GM21576 (cell line): ENCODE data around the gene CHDH.

Source experiments
- ATAC-seq: cut with Tn5 transposase; IDR thresholded peaks from one replicate; pipeline ENCODE4 v1.9.1; 2021; ENCODE audit warnings: mild to moderate bottlenecking, moderate library complexity; ENCODE audit not compliant: unreplicated experiment

CHDH gene

DNA sequence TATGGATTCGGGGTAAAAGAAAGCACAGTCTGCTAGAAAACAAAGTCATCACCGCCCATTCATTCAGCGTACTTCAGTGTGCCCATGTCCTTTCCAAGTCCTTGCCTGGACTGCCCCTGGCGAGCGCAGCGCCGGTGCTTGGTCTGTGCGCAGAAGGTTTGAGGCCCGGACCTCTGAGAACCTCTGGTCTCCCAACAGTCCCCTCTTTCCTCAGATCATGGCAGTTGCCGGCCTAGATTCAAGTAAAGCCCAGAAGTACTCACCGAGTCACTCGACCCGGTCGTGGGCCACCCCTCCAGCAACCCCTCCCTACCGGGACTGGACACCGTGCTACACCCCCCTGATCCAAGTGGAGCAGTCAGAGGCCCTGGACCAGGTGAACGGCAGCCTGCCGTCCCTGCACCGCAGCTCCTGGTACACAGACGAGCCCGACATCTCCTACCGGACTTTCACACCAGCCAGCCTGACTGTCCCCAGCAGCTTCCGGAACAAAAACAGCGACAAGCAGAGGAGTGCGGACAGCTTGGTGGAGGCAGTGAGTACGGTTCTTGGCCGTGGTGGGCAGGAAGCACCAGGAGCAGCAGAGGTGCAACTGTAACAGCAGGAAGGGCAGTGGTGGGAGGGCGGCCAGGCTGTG is 36.3 kb downstream of the CHDH start:
- ATAC-seq, result no peak

DNA sequence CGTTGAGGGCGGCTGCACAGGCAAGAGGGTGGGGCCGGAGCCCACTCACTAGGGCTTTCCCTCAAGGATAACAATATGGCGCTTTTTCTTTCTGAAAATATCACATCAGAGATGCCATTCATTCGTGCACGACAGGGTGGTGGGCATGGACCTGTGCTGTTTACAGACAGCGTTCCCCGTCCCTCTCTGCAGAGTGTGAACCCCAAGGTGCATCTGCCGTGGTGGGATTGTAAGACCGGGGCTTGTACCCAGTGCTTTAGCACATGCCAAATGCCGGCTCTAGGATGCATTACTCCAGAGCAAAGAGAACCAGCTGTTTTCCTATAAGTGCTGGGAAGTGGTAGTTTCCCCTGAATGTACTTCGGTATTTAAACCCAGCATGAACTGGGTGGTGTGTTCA is 37.0 kb downstream of the CHDH start:
- no peak for ATAC-seq

DNA sequence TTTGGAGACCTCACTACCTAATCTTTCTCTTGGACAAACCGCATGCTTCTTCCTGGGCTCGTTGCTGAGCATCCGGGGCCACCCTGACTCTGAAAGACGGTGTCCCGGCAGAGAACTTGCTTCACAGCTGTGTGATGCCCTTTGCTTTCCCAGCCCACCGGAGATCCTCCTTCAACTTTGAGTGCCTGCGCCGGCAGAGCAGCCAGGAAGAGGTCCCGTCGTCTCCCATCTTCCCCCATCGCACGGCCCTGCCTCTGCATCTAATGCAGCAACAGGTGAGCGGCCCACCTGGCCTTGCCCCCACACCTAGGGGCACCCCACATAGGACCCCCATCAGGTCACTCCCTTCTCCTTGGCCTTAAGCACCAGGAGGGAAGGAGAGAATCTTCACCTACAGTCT is 37.7 kb downstream of the CHDH start:
- no peak for ATAC-seq

DNA sequence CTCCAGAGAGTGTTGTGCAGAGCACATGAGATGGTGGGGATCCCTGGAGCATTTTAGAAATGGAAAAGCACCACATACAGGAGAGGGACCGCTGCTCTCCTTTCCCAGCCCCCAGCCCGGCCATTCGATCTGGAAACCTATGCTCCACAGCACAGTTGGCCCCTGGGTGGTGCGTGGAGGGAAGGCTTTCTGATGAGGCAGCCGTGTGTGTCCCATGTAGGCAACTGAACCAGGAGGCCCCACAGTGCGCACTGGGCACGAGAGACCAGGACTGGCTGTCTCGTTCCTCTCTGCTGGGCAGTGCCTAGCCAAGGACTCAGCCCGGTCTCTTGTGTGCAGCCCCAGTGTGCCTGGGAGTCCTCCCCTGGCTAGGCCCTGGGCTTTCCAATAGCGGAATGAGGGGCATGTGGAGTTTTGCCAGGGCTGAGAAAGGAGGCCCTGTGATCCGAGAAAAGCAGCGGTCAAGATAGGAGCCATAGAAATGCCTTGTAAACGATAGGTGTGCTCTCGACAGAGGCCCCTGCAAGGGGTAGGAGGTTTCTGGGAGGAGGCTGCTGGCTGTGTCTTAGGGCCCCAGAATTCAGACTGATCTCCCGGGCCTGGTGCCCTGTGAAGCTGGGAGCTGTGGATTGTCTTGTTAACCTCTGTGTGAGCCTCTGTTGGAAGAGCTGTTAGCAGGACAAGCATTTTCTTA is 39.0 kb downstream of the CHDH start:
- ATAC-seq, result no peak

DNA sequence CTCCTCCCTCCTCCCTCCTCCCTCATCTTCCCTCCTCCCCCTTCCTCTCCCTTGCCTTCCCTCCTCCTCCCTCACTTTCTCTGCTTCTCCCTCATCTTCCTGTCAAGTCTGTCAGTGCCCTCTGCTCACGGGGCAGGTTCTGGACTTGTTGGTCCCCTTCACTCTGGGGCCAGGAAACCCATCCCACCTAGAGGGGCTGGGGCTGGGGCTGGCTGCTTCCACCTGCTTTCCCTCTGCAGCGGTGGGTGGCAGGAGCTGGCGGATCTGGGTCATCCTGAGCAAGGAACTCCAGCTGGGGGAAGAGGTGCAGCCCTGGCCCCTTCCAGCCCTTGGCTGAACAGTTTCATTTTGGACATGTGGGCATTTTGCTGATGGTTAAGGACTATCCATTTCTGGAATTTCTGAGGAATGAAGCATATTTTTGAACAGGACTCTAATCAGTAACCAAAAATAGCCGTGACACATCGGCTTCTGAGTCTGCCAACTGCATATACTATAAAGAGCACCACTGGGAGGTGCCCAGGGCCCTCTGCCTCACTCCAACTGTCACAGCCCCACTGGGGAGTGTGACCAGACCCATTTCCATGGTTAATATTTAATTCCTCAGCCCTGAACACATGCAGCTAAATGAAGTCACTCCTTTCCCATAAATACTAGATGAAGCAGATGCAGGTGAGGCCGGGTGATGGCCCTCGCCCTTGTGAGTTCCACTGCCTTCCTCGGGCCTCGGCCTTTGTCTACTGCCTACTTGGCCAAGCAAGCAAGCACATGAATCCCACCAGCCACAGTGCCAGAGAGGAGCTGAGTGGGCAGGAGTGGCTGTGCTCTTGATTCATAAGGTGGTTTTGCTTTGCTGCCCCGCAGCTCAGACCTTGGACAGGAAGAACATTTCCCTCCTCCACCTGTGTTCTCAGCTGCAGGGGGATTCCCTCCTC is 39.8 kb downstream of the CHDH start:
- ATAC-seq, result no peak

DNA sequence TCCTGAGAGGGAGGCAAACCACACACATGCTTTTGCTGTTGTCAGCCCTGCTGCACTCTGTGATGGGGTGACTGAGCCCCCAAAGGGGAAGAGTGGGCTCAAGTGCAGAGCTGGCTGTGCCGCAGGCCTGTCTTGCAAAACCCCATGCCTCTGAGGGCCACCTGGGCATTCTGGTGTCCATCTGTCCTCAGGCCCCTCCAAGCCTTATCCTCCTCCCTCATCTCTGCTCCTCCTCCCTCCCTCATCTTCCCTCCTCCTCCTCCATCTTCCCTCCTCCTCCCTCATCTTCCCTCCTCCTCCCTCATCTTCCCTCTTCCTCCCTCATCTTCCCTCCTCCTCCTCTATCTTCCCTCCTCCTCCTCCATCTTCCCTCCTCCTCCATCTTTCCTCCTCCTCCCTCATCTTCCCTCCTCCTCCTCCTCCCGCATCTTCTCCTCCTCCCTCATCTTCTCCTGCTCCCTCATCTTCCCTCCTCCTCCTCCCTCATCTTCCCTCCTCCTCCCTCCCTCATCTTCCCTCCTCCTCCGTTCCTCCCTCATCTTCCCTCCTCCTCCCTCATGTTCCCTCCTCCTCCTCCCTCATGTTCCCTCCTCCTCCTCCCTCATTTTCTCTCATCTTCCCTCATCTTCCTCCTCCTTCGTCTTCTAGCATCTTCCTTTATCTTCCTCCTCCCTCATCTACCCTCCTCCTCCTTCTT is 40.6 kb downstream of the CHDH start:
- no peak for ATAC-seq

DNA sequence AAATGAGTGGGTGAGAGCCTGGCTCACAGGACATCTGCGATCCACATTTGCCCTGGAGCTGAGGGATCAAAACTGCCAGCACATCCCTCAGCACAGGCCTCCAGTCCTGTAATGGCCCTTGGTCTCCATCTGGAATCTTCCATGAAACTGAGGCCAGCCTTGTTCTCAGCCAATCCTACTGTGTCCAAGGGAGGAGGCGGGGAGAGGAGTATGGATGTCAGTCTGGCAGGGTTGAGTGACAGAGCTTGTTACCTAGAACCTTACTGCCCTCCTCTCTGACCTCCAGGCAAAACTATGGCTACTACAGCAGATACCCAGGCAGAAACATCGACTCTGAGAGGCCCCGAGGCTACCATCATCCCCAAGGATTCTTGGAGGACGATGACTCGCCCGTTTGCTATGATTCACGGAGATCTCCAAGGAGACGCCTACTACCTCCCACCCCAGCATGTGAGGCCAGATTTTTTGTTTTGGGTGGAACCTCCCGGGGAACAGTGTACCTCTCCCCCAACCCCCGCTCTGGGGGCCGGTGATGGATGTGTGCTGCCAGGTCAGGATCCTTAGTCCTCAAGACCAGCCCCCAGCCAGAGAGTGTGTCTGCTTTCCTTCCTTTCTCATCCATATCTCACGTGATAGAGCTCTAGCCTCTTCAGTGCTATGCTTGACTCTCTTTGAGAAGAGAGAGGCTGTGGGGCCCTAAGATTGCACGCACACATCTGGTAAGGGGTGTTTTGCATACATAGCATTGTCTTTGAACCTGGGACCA is 41.3 kb downstream of the CHDH start:
- ATAC-seq, result peak; percentile 65

DNA sequence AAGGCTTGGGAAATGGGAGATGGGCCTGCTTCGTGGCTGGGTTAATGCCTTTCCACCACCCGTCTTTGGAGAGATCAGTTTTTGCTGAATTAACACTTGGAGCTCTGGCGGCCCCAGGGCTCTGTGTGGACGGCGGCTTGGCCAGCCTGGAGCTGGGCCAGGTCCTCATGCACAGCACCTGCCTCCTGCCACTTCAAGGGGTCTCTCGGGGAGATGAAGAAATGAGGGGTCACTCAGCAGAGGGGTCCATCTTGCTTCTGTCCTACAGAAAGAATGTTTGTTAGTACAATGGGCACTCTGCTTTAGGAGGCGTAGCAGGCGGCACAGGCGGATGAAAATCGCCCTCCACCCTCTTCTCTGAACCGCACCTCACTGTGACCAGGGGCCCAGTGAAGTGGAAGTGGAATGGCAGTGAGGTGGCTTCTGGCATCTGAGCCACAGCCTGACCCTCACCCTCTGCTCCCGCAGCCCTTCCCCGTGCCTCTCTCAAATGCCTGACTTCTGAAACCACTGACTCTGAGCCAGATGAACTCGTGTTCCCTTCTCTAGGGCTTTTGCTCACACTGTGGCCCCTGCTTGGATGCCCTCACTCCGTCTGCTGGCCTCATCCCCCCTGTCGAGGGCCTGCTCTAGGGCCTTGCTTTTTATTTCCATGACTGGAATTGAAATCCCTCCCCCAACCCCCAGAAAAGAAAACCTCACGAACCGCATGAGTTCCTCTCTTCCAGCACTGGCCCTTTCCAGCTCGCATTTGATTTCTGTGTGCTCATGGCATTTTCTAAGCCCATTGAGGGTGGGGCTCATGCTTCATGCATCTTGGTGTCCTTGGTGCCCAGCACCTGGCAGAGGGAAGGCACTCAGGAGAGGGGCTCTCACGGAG is 42.2 kb downstream of the CHDH start:
- ATAC-seq, result no peak

DNA sequence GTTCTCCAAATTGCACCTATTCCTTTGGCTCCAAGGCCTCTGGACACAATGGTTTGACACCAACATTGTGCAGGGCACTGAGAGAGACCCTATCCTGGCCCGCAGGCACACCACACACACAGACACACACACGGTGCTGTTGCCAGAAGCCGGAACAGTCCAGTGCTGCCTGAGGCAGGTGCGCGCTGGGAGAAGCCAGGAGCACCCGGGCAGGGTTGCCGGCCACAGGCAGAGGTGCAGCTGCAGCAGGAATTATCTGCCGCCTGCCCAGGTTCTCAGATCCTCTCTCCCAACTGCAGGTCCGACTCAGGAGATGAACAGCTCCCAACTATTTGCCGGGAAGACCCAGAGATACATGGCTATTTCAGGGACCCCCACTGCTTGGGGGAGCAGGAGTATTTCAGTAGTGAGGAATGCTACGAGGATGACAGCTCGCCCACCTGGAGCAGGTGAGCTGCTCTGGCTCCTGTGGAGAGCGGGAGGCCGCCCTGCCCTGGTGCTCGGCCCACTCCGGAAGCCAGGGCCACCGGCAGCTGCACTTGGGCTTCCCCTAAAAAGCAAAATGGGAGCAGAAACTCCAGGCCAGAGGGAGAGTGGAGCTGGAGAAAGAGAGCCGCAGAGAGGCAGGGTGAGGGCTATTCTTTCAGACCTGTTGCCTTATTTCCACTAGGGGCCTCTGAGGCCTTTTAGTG is 42.9 kb downstream of the CHDH start:
- no peak for ATAC-seq

DNA sequence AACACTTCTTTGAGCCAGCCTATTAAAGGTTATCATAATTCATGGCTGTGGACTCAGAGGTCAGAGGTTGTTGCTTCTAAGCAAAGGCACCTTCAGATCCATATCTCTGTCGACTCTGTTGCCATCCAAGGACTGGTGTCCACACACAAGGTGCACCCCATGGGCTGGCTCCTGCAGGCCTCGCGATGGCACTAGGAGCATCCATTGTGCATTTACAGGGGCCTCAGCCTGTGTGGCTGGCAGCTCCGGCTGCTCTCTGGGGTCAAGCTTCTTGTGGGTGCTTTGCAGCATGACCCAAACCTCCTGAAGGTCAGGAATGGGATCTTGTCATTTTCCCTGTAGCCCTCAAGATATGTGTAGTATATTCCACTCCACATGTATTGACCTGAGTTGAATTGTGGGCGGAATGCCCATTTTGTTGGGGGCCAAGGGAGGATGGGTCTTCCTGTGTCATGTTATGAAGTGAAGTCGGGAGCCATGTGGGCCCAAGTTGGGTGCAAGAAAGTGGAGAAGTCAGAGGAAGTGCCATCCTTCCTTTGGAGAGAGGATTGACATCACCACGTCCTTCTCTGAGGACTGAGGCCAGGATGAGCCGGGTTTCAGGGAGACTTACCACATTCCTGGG is 43.9 kb downstream of the CHDH start:
- no peak for ATAC-seq

DNA sequence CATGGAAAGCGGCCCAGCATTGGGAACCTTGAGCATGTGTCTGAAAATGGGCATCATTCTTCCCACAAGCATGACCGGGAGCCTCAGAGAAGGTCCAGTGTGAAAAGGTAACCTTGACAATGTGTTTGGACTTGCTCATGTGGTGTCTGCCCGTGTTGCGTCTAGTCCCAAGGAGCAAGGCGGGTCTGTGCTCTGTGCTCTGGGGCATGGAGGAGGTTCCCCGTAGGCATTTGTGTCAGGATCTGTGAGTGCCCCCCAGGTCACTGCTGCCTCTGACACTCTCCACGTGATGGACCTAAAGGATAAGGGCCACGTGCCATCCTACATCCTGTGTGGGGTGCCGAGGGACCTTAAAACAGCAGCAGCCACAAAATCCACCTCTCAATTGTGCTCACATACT is 44.9 kb downstream of the CHDH start:
- ATAC-seq, result no peak

DNA sequence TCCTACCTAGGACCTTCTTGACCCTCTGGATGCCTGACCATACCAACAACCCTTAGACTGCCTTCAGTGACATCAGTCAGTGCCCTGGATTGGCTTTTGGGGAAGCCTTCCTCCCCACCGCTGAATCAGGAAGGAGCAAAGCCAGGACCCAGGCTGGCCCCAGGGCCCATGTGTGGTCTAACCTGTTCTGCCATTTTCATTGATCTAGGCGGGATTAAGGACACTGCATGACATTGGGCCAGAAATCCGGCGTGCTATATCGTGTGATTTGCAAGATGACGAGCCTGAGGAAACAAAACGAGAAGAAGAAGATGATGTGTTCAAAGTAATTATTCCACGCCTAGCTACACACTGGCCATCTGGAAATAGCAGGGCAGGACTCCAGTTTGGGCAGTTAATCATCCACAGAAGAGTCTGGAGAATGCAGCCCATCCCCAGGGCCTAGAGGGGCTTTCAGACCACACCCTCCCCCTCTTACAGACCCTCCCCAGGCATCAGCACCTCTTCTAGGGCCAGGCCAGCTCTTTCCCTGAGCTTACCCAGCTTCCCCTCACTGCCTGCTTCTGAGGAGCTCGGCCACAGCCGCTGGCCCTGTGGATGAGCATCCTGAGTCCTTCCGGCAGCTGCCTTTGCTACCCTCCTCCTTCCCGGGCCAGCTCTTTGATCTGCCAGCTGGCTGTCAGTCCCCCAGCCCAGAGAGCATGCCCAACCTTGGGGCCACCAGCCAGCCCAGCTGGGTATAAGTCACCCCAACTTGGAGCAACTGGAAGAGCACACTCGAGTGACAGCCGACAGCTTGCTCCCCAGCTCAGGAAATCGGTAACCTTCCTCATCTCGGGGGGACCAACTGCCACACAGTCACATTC is 45.9 kb downstream of the CHDH start:
- no peak for ATAC-seq

DNA sequence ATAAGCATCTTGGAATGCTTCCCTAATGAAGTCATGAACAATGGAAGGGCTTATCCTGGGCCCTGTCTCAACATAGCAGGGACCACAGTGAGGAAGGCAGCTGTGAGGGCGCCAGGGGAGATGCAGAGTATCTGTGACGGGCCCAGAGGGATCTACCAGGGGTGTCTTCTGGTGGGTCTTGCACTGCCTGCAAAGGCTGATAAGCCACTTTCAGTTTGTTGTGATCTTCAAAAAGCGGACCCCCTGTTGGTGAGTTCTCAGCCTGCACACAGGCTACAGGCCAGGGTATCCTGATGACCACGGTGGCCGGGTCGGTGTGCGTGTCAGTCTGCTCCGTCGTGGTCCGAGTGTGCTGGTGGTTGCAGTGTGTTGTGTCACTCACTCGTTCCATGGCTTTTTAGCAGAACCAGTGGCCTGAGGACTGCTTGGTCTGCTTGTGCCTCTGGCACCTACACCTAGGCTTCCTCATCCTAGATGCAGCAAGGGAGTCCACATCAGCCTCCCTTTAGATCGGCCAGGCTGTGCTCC is 46.8 kb downstream of the CHDH start:
- no peak for ATAC-seq

DNA sequence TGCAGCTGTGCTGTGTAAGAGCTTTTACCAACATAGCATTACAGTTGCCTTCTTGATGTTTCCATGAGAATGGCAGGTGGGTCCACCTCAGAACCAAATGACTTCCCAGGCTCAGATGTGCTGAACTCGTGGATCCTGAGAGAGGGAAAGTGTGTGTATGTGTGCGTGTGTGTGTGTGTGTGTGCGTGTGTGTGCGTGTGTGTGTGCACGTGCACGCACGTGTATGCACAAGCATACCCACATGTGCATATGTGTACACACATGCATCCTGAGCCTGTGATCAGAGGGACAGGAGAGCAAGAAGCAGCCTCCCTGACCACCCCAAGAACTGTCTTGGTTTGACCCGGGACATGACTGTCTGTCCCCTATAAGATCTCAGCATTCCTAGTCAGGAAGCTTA is 48.1 kb downstream of the CHDH start:
- no peak for ATAC-seq

DNA sequence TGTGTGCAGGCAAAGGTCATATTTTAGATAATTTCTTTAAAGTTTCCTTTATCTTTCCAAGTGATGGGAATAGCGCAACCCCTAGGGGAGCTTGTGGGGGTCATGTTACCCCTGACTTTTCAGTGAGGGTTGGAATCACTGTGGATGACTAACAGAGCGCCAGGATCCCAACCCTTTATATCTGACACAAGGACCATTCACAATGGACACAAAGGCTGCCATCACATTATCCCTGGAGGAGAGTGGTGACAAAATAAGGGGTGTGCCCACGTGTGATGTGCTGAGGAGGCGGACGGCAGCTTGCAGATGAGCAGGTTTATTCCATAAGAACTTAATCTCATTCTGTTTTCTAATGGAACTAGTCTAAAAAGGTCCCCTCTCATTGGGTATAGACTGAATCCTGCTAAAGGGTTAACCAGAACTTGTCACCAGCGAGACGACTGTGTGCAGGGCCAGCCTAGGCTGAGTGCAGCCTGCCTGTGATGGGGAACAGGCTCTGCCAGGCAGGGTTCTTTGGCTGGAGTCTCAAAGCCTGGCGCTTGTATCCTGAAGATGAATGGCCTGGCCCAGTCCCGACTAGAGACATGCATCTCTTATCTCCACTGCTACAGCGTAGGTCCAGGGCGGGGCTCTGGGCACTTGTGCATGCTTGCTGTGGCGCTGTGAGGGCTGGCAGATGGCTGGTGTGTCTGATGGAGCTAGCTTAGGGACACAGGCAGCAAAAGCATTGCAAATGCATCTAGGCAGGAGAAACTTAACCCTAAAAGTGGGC is 50.2 kb downstream of the CHDH start:
- ATAC-seq, result no peak

DNA sequence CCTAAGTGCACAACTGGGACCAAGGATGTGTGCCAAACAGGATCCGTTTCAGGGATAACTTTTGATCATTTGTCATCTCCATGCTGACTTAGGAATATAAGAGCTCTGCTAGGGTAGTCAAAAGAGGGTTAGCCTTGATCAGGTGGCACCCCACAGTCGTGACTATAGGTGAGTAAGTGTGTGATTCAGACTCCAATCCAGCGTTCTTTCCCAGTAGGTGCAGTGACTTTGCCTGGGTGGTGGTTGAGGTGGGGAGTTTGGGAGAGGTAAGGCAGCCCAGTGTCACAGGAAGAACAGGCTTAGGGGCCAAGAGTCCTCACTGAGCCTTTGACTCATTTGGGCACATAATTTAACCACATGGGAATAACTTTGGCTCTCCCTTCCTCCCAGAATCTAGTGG is 51.0 kb downstream of the CHDH start:
- no peak for ATAC-seq

DNA sequence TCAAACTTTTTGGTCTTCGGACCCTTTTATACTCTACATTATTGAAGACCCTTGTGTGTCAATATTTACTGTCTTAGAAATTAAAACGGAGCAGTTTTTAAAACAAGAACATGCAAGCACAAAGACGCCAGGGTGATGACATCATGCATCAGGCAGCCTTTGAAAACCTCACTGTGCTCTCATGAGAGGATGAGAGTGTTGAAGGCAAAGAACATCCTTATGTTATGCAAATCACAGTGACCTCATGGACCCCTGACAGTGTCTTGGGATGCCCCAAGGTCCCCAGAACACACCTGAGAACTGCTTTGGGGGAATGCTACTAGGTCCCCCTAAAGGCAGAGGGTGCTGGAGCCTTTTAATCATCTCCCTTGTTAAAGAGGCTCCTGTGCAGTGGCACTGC is 51.6 kb downstream of the CHDH start:
- no peak for ATAC-seq
